ENCODE measurements around the gene POLG.

GRCh38 chr15:89317186-89317720 lies 17.4 kb downstream of the POLG start:
- no peak for TF ChIP-seq CTCF (IDR thresholded peaks at IDR 0.05)
- no peak for TF ChIP-seq POLR2A (IDR thresholded peaks at IDR 0.05)

Data from esophagus squamous epithelium (tissue), 4 donors.